ENCODE measurements around the gene DNMBP.

DNA sequence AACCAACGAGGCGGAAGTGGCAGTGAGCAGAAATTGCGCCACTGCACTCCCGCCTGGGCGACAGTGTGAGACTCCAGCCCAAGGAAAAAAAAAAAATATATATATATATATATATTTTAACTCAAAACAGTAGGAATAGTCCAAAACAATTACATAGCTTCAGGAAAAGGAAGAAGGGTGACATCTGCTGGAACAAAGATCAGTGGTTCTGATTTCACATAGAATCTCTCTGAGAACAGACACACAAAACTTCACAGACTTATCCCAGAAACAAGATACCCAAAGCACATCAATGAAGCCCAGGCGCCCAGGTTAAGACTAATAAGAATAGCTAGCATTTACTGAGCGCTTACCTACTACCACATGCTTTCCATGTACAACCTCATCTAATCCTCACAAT is 45.0 kb downstream of the DNMBP start:
- TF ChIP-seq, protein P1, sequence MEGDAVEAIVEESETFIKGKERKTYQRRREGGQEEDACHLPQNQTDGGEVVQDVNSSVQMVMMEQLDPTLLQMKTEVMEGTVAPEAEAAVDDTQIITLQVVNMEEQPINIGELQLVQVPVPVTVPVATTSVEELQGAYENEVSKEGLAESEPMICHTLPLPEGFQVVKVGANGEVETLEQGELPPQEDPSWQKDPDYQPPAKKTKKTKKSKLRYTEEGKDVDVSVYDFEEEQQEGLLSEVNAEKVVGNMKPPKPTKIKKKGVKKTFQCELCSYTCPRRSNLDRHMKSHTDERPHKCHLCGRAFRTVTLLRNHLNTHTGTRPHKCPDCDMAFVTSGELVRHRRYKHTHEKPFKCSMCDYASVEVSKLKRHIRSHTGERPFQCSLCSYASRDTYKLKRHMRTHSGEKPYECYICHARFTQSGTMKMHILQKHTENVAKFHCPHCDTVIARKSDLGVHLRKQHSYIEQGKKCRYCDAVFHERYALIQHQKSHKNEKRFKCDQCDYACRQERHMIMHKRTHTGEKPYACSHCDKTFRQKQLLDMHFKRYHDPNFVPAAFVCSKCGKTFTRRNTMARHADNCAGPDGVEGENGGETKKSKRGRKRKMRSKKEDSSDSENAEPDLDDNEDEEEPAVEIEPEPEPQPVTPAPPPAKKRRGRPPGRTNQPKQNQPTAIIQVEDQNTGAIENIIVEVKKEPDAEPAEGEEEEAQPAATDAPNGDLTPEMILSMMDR (IDR thresholded peaks at IDR 0.05; ENCODE audit: extremely low read depth in 1 of 2, insufficient read depth in 1 of 2, low read depth in 1 of 2, low read length in 2 of 2) = no peak
- TF ChIP-seq POLR2A (IDR thresholded peaks at IDR 0.05; ENCODE audit: low read depth, low read length) (no peak), MAX (IDR thresholded peaks at IDR 0.05; ENCODE audit: insufficient read depth, insufficient read length) (no peak)

Measured in endothelial cell of umbilical vein (primary cell).